Left ventricle myocardium inferior (tissue), 1 donor: ENCODE data around the gene MAP6D1. TPM values are rescaled to one million over a fixed set of nuclear protein-coding genes. Genes with fewer than 3 reads are reported as not detected.
A peak's percentile ranks its signal among the peaks of the same experiment; 100 is the strongest.

Source experiments
- DNase-seq: peaks from one replicate; pipeline ENCODE4 v3.0.0-alpha.2; 2020
- H3K27ac ChIP-seq: fragments of 200-600 bp; replicated peaks from 2 replicates; pipeline ENCODE4 v1.8.0; 2021
- H3K27me3 ChIP-seq: fragments of 200-600 bp; 2 replicates; pipeline ENCODE4 v1.8.0; 2021; ENCODE audit warnings: low read depth
- H3K36me3 ChIP-seq: fragments of 200-600 bp; 2 replicates; pipeline ENCODE4 v1.8.0; 2021
- H3K4me1 ChIP-seq: fragments of 200-600 bp; 2 replicates; pipeline ENCODE4 v1.8.0; 2021
- H3K4me3 ChIP-seq: fragments of 200-600 bp; 2 replicates; pipeline ENCODE4 v1.8.0; 2021; ENCODE audit warnings: mild to moderate bottlenecking, moderate library complexity
- H3K9me3 ChIP-seq: fragments of 200-600 bp; replicated peaks from 2 replicates; pipeline ENCODE4 v1.8.0; 2021
- intact Hi-C: fragments of 100-400 bp; cut with micrococcal nuclease; formaldehyde crosslinking; loops from one replicate; pipeline ENCODE4 v1.11.0; 2022
- long read RNA-seq: library from polyadenylated mRNA; unstranded; transcript quantifications from one replicate; pipeline ENCODE4 v2.0.0, GENCODE V29; 2021
- total RNA-seq: library from RNA; stranded (reverse); fragmentation: NEBNext Ultra II Directional; extraction: Animal tissue kit (Norgen Biotek cat#: 25700); gene quantifications from one replicate; pipeline ENCODE4 v1.2.1, GENCODE V29; 2021
- TF ChIP-seq, protein P1 (sequence below): fragments of 200-600 bp; IDR thresholded peaks from 2 replicates; pipeline ENCODE4 v1.8.0; 2021; ENCODE audit warnings: antibody characterized with exemption, mild to moderate bottlenecking, borderline replicate concordance
- donor health status: DM: no; HTN: yes; CAD: no; lungs with severe emphysema.

Gene MAP6D1
- total RNA-seq = 2.4 TPM
- long read RNA-seq, transcript MAP6D1-201 (3 exons, 2,111 nt) = major isoform, 7 of 11 reads
- long read RNA-seq, partial matches to known transcripts = 0 of 11 reads
- long read RNA-seq, other reads (novel, unspliced or antisense) = 3 of 11 reads

DNA sequence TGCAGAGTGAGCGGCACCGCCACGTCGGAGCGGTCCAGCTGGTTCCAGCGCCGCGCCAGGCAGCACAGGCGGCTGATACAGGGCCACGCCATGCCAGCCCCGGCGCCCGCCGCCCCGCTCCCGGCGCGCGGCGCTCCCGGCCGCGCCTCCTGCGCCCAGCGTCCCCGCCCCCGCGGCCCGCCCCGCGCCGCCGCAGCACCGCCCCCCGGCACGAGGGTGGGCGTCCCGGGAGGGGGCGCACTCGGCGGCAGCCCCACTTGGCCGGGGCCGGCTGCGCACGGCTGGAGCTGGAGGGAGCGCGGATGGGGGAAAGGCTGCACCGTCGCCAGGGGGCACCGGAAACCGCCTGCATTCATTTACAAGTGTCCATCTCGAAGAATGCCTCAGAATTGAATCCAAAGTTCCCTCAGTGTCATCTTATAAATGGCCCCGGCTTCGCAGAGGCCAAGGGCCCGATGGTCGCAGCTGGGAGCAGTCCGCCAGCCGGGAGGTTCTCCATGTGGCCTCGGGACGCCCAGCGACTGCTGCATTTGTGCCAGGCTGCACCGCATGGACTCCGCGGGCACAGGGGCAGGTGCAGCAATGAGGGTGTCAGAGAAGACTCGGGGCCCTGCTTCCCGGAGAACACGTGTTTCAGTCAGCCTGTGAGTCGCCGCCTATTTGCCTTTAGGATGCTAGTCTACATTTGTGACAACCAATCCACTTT, at the start of gene MAP6D1:
Gene MAP6D1 (minus strand): TSS at position 122 of the 706 bp plus-strand sequence. CDS start 30 bp downstream, at position 92.
- peaks cover 19% of the 10 kb centered on the region for H3K36me3 ChIP-seq
- TF ChIP-seq, protein P1, sequence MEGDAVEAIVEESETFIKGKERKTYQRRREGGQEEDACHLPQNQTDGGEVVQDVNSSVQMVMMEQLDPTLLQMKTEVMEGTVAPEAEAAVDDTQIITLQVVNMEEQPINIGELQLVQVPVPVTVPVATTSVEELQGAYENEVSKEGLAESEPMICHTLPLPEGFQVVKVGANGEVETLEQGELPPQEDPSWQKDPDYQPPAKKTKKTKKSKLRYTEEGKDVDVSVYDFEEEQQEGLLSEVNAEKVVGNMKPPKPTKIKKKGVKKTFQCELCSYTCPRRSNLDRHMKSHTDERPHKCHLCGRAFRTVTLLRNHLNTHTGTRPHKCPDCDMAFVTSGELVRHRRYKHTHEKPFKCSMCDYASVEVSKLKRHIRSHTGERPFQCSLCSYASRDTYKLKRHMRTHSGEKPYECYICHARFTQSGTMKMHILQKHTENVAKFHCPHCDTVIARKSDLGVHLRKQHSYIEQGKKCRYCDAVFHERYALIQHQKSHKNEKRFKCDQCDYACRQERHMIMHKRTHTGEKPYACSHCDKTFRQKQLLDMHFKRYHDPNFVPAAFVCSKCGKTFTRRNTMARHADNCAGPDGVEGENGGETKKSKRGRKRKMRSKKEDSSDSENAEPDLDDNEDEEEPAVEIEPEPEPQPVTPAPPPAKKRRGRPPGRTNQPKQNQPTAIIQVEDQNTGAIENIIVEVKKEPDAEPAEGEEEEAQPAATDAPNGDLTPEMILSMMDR = peak; percentile 34
- H3K27me3 ChIP-seq = no peaks in the 10 kb centered on the region
- peaks cover 33% of the 10 kb centered on the region for H3K4me1 ChIP-seq
- peak; percentile 27 for DNase-seq
- H3K27ac ChIP-seq = peak within 1 kb of the TSS; percentile 38
- no peaks in the 10 kb centered on the region for H3K9me3 ChIP-seq
- H3K4me3 ChIP-seq = peak within 1 kb of the TSS; percentile 77
- intact Hi-C loops = no loop called here

DNA sequence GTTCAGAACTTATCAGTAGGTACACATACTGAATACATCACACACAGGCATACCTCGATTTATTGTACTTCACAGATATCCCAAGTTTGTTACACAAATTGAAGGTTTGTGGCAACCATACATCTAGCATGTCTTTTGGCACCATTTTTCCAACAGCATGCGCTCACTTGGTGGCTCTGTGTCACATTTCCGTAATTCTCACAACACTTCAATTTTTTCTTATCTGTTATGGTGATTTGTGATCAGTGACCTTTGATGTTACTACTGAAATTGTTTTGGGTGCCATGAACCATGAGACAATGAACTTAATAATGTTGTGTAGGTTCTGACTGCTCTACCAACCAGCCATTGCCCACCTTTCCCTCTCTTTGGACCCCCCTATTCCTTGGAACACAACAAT, 48.5 kb upstream of the MAP6D1 start:
- intact Hi-C loops = no loop called here
- H3K4me1 ChIP-seq = peaks cover 22% of the 10 kb centered on the region
- TF ChIP-seq, protein P1 = no peak

DNA sequence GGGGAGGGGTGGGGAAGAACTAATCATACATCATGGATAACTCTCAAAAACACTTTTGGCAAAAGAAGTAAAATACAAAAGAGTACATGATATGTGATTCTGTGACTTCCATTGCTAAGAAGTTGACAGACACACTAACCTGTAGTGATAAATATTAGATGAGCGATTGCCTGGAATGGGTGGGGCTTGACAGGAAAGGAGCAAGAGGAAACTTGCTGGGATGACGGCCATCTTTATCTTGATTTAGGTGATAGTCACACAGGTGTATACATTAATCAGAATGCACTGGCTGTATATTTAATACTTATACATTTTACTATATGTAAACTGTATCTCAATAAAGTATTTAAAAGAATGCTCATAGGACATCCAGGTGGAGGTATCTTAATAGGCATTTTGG, 46.2 kb upstream of the MAP6D1 start:
- Histone ChIP-seq H3K4me1 (peaks cover 12% of the 10 kb centered on the region), H3K27me3 (no peaks in the 10 kb centered on the region), H3K27ac (no peak overlapping the region), H3K9me3 (no peaks in the 10 kb centered on the region), H3K36me3 (peaks cover 14% of the 10 kb centered on the region), H3K4me3 (no peak overlapping the region)
- TF ChIP-seq, protein P1 = no peak
- DNase-seq = no peak
- intact Hi-C loops = no loop called here

More for the DNA sequence above, 48.5 kb upstream of the MAP6D1 start:
- DNase-seq = no peak
- no peaks in the 10 kb centered on the region for H3K27me3 ChIP-seq
- H3K9me3 ChIP-seq = no peaks in the 10 kb centered on the region
- no peak overlapping the region for H3K4me3 ChIP-seq
- no peak overlapping the region for H3K27ac ChIP-seq
- peaks cover 5% of the 10 kb centered on the region for H3K36me3 ChIP-seq

DNA sequence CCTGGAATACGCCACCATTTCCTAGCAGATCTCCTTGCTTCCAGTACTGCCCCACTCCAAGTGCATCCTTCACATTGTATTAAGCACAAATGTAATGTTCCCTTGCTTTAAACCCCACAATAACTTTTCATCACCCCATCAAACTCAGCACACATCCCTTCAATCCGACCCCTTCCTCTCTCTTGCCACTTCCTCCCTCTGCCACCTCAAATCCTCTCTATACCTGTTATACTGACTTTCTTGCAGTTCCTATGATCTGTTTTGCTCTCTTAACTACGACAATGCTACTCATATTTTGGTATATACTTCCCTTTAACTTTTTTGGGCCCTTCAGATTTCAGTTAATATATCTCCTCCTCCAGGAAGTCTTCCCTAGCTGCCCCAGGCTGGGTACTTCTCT, 45.2 kb upstream of the MAP6D1 start:
- intact Hi-C loops = no loop called here
- TF ChIP-seq, protein P1 = no peak
- Histone ChIP-seq H3K27ac (no peak overlapping the region), H3K27me3 (no peaks in the 10 kb centered on the region), H3K36me3 (peaks cover 24% of the 10 kb centered on the region), H3K4me1 (peaks cover 12% of the 10 kb centered on the region), H3K4me3 (no peak overlapping the region), H3K9me3 (no peaks in the 10 kb centered on the region)
- no peak for DNase-seq

DNA sequence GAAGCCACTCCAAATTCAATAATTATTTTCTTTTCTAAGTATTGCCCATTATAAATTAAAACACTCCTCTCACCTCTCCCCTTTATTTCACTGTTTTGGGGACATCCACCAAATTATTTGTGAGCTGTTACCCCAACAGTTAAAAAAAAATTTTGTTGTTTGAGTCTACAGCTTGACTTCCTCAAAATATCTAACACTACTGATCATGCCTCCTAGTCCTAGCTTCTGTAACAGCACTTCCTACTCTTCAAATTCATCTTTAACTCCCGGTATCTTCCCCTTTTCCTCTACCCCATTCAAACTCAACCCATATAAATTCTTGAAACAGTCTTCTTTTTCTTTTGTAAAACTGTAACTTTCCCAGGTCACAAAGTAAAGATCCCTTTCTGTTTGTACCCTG, 43.4 kb upstream of the MAP6D1 start:
- H3K4me1 ChIP-seq = peaks cover 6% of the 10 kb centered on the region
- no peaks in the 10 kb centered on the region for H3K9me3 ChIP-seq
- intact Hi-C loops = no loop called here
- H3K27ac ChIP-seq = no peak overlapping the region
- DNase-seq = no peak
- TF ChIP-seq, protein P1 = no peak
- no peak overlapping the region for H3K4me3 ChIP-seq
- no peaks in the 10 kb centered on the region for H3K27me3 ChIP-seq
- H3K36me3 ChIP-seq = peaks cover 40% of the 10 kb centered on the region
